GM12864 (cell line): ENCODE results near the gene GPR15.

Experiments
- DNase-seq: peaks from one replicate; pipeline ENCODE4 v3.0.0-alpha.2; 2011; ENCODE audit warnings: low read depth
- H3K4me3 ChIP-seq: 2 replicates; pipeline ENCODE4 v1.5.1; 2011; ENCODE audit warnings: mild to moderate bottlenecking, low read depth, low read length, control low read depth
- TF ChIP-seq, protein P1 (sequence below): IDR thresholded peaks from 2 replicates; pipeline ENCODE4 v1.5.1; 2011; ENCODE audit warnings: low read depth, mild to moderate bottlenecking, moderate library complexity, low read length, control low read depth, inconsistent platforms; ENCODE audit errors: missing control alignments

GPR15 gene

DNA sequence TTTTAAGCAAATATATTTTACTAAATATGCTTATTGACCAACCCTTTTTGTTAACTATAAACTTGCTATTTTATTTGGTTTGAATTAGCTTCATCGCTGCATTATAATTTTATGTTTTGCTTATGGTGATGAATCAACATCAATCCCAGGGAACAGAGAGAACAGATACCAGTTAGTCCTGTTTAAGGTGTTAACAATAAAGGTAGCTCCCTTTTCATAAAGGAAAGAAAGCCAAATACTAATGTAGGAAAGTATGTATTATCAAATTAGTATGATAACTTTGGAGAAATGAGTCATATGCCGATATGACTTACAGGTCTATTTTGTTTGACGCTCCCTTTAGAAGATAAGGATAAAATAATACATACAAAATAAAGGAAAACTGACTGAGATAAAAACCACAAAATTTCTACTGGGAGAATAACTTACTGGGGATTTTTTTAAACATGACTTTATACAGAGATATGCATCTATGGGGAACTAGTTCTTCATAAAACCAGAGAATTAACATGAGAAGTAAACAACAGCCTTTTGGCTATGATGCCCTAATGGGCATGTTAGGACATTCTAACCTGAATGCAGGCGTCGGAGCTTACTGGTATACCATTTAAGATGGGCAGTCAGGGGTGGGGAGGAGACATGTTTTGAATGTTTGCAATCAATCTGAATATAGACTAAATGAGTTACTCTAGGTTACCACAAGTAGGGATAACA lies 29.8 kb upstream of the GPR15 start:
- H3K4me3 ChIP-seq = no peak overlapping the region
- no peak for DNase-seq
- TF ChIP-seq, protein P1, sequence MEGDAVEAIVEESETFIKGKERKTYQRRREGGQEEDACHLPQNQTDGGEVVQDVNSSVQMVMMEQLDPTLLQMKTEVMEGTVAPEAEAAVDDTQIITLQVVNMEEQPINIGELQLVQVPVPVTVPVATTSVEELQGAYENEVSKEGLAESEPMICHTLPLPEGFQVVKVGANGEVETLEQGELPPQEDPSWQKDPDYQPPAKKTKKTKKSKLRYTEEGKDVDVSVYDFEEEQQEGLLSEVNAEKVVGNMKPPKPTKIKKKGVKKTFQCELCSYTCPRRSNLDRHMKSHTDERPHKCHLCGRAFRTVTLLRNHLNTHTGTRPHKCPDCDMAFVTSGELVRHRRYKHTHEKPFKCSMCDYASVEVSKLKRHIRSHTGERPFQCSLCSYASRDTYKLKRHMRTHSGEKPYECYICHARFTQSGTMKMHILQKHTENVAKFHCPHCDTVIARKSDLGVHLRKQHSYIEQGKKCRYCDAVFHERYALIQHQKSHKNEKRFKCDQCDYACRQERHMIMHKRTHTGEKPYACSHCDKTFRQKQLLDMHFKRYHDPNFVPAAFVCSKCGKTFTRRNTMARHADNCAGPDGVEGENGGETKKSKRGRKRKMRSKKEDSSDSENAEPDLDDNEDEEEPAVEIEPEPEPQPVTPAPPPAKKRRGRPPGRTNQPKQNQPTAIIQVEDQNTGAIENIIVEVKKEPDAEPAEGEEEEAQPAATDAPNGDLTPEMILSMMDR = no peak

DNA sequence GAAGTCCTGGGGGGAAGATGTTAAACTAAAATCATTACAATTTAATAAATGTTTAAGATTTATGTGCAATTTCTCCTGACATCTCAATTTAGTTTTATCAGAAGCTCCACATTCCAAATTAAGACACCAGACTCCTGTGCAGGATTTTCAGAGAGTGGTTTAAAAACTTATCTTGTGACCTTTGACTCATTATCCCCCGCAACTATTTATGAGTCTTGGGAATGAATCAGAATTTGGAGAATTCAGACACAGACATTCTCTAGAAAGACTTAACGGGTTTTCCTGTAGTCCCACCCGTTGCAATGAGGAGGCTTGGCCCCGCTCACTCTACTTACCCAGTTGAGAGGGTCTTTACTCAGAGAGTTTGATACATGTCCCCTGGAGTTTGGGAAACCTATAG lies 27.2 kb upstream of the GPR15 start:
- H3K4me3 ChIP-seq = no peak overlapping the region
- DNase-seq = no peak
- TF ChIP-seq, protein P1 = no peak

DNA sequence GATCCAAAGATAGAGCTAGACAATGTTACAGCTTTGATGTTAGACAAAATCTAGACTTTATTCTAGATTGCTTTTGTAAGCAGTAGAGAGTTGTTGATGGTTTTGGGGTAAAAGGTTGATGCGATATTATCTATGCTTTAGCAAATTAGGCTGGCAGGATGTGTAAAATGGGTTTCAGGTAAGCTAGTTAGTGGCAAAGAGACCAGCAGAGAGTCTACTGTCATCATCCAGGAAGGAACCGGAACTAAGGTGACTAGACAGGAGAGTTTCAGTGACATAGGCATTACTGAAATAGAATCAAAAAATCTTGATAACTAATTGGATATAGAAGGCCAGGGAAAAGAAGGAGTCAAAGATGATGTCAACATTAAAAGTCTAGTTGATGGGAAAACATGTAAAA lies 23.2 kb upstream of the GPR15 start:
- TF ChIP-seq, protein P1 = no peak
- no peak overlapping the region for H3K4me3 ChIP-seq
- no peak for DNase-seq

DNA sequence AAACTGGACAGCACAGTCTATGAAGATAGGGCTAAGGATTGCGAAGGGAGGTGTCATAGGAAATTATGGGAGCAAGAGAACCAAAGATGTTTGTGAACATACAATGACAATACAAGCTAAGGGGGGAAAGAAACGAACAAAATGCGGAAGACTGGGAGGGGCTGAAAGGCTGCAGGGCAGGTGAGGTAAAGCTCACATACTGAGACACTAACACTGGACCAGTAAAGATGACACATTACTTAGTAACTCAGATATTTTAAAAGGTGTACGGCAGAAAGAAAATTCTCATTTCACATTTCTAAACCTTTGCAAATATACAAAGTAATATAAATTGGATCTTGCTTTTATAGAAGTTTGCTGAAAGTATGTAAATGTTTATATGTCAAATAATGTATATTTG lies 19.2 kb upstream of the GPR15 start:
- DNase-seq = no peak
- TF ChIP-seq, protein P1 = no peak

DNA sequence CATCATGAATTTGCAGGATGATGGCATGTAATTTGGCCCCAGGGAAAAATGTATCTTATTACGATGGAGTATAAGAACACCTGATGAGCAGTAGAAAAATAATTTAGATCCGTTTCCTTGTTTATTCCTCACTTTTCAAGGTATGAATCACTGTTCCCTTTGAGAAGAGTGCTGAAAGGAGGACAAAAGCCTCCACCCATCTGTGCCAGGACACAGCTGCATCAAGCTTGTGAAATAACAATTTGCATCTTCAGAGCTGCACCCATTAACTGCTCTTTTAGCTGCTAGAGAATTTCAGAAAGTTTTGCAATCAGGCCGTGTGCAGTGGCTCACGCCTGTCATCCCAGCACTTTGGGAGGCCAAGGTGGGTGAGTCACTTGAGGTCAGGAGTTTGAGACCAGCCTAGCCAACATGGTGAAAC lies 18.7 kb upstream of the GPR15 start:
- H3K4me3 ChIP-seq = no peak overlapping the region
- no peak for DNase-seq
- TF ChIP-seq, protein P1 = no peak

More for the DNA sequence above, 19.2 kb upstream of the GPR15 start:
- no peak overlapping the region for H3K4me3 ChIP-seq

DNA sequence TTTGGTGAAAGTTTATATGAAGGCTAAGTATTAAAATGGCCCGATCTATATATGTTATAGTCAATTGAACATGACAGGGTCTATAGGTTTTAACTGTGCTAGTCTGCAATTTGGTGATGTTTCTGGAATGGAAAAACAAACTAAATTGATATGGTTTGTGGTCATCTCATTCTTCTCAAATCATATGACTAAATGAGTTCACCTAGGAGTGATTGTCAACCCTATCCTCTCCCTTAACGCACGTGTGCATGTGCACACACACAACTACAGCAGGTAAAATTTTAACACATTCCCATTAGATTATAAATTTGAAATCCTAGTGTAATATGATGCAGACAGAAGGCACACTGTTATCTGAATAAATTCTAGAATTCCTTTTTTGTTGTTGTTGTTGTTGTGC lies 18.0 kb upstream of the GPR15 start:
- no peak overlapping the region for H3K4me3 ChIP-seq
- DNase-seq = no peak
- TF ChIP-seq, protein P1 = no peak

DNA sequence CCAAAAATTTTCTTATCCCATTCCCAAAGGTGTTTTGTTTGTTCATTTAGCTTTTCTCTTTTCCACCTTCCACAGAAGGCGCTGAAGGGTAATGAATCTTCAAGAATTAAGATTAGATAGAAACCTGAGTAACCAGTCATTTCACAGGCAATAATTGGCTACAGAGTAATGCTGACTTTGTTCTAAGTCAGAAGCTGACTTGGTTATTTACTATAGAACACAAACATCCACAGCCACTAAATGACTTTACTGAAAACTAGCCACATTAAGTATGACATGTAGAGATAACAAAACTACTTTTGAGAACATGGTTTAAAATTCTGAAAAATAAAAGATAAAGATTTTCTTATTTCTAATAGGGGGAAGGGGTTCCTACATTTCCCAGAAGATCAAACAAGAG lies 16.8 kb upstream of the GPR15 start:
- H3K4me3 ChIP-seq = no peak overlapping the region
- DNase-seq = no peak
- TF ChIP-seq, protein P1 = no peak
